ENCODE measurements around the gene KCTD5.
"Not testable (repeated sequence)": the region's sequence is repeated elsewhere in the genome, so short reads cannot be mapped to it uniquely, and the experiment has no call there.

The KCTD5 gene

DNA sequence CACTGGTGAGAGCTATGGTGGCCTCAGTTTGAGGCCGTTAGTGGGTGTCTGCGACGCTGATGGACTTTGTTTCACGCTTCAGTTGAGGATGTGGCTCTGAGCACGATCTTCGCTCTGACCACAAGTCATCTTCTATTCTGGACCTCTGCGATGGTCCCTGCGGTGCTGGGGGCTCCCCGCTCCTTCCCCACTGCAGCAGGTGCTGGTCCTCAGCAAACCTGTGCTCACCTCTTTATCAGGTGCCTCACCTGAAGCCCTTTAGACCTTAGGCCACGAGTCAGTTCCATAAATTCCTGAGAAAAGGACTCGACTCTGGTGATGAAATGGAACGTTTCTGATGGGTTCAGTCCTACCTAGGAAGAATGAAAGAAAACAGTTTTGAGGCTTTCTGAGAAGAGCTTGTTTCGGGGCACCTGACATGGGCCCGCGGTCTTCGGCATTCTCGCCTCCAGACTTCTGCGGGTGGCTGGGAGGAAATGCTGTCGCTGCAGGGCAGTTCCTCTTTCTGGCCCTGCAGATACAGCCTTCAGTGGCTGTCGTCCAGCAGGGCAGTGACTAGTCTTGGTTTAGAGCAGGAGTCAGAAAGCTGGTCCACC lies 4.7 kb downstream of the KCTD5 start:
- peak overlapping the region; percentile 48 for H3K4me3 ChIP-seq (ENCODE audit: low read depth, low read length)
- TF ChIP-seq, protein P1, sequence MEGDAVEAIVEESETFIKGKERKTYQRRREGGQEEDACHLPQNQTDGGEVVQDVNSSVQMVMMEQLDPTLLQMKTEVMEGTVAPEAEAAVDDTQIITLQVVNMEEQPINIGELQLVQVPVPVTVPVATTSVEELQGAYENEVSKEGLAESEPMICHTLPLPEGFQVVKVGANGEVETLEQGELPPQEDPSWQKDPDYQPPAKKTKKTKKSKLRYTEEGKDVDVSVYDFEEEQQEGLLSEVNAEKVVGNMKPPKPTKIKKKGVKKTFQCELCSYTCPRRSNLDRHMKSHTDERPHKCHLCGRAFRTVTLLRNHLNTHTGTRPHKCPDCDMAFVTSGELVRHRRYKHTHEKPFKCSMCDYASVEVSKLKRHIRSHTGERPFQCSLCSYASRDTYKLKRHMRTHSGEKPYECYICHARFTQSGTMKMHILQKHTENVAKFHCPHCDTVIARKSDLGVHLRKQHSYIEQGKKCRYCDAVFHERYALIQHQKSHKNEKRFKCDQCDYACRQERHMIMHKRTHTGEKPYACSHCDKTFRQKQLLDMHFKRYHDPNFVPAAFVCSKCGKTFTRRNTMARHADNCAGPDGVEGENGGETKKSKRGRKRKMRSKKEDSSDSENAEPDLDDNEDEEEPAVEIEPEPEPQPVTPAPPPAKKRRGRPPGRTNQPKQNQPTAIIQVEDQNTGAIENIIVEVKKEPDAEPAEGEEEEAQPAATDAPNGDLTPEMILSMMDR (IDR thresholded peaks at IDR 0.05; ENCODE audit: insufficient read depth, low read depth, low read length, missing control alignments): no peak
- peak; percentile 91 for DNase-seq (ENCODE audit: low read depth)

DNA sequence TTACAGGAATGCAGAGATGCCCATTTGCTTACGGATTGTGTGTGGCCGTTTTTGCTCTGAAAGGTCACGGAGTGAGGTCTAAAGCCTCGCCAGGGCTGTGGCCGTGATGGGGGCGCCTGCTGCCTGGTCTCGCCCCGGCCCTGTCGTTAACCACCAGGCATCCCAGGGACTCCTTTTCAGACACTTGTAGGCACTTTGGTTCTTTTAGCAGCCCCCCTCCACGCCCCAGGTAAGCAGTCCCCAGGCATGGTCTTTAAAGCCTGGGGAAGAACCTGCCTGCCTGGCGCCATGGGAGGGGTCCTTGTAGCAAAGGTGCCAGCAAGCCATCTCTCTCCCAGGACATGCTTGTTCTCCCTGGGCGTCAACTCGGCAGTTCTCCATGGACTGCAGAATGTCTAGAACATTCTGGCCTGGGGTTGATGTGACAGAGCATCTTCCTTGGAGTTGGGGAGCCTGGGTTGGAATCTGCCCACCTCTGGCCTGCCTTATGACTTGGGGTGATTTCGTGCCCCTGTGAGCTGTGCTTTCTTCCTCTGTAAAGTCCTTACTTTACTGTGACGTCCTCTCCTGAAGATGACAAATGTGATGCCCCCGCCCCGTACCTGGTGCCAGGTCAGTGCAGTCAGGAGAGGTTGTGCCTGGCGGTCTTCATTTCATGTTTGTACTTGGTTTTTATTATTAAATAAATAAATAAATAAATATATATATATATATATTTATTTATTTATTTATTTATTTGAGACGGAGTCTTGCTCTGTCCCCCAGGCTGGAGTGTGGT lies 5.4 kb downstream of the KCTD5 start:
- DNase-seq (ENCODE audit: low read depth): no peak
- H3K4me3 ChIP-seq (ENCODE audit: low read depth, low read length): peak overlapping the region; percentile 48
- TF ChIP-seq, protein P1 (IDR thresholded peaks at IDR 0.05; ENCODE audit: insufficient read depth, low read depth, low read length, missing control alignments): no peak

DNA sequence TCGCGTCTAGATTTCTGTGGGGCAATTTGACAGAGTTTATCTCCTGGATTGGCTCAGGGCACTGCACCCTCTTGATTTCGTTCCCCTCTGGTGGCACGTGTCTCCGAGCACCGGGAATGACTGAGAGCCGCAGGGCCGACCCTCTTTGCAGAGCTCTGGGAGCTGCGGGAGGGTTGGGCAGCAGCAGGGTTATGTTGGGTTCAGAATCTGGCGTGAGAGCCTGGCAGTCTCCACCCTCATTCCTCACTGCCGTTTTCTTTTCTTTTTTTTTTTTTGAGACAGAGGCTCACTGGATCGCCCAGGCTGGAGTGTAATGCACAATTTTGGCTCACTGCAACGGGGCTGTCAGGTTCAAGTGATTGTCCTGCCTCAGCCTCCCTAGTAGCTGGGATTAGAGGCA lies 7.1 kb downstream of the KCTD5 start:
- not testable (repeated sequence) for DNase-seq (ENCODE audit: low read depth); H3K4me3 ChIP-seq (ENCODE audit: low read depth, low read length)

DNA sequence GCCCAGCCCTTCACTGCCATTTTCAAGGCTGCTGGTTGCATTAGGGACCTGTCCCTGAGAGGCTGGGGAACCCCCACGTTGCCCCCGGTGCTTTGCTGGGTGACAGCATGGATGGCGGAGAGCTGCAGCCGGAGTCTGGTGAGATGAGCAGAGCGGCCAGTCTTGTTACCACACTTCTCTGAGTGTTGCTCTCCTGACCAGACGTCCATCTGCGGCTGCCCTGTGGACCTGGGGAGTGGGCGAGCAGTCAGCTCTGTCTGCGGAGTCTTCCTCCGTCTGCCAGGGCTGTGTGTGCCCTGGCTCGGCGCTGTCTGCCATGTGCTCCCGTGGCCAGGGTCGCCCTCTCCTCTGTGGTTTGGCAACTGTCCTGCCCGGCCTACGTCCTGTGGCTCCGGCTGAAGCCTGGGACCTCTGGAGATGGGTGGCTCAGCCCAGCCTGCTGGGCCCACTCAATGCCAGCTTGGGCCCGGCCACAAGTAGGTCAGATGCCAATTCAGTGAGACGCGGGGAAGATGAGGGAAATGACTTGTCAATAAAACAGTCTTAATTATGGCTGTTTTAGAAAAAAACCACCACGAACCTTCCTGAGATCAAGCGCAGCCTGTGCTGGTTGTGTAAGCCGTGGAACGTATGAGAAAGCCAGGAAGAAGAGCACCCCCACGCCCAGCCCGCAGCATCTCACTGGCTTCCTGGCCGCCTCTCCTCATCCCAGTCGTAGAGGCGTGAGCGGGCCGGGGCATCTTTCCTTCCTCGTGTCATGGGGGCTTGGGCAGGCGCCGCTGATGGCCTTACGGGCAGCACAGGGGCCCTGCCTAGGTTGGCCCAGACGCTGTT lies 7.9 kb downstream of the KCTD5 start:
- H3K4me3 ChIP-seq (ENCODE audit: low read depth, low read length): no peak overlapping the region
- TF ChIP-seq, protein P1 (IDR thresholded peaks at IDR 0.05; ENCODE audit: insufficient read depth, low read depth, low read length, missing control alignments): no peak
- no peak for DNase-seq (ENCODE audit: low read depth)

DNA sequence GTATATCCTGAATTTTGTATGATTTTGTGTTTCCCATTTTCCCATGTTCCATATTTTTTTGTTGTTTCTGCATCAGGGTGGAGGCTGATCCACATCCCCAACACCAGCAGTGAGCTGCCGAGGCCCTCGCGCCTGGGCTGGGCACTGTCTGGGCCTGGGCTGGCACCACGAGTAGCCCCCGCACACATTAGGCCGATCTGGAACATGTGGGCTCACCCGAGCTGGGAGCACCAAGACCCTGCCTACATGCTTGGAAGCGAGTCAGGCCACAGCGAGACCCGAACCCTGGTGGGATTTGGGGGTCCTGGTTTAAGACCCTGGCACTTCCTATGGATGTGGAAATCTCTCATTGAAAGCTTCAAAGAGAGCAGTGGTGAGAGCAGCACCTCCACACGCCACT lies 8.5 kb downstream of the KCTD5 start:
- H3K4me3 ChIP-seq (ENCODE audit: low read depth, low read length): no peak overlapping the region
- TF ChIP-seq, protein P1 (IDR thresholded peaks at IDR 0.05; ENCODE audit: insufficient read depth, low read depth, low read length, missing control alignments): no peak

DNA sequence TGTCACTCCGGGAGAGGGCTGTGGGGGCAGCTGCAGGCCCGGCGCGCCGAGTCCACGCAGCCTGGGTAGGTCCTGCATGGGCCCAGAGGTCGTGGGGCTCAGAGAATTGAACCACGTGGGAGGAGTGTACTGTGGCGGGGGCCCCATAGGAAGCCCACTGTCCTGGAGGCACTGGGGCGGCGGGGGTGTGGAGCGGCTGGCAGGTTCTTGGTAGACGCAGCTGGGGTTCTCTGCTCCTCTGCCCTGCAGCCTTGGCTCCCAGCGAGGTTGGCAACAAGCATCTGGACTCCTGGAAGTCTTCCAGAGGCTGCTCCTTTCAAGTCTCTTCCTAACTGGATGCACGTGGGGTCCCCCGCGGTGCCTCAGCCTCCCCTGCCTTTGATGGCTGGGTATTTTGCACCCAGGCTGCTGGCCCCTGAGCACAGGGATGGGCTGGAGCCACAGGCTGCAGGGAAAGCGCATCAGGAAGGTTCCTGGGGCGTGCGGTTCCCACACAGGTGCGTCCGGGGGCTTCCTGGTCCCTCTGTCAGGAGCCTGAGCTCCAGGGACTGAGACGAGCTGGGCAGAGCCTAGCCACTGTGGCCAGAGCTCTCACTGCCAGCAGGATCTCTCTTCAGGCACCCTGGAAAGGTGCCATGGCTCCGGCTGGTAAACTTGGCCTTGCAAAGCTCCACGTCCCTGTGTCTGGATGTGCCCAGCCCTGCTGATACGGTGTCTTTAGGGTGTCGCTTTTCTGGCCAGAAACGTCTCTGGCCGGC lies 9.3 kb downstream of the KCTD5 start:
- no peak for DNase-seq (ENCODE audit: low read depth)
- TF ChIP-seq, protein P1 (IDR thresholded peaks at IDR 0.05; ENCODE audit: insufficient read depth, low read depth, low read length, missing control alignments): no peak
- H3K4me3 ChIP-seq (ENCODE audit: low read depth, low read length): no peak overlapping the region

More for the DNA sequence above, 8.5 kb downstream of the KCTD5 start:
- DNase-seq (ENCODE audit: low read depth): no peak
